NK-92 (cell line): ENCODE measurements around the gene EIF4A3.
"Not testable (repeated sequence)": the region's sequence is repeated elsewhere in the genome, so short reads cannot be mapped to it uniquely, and the experiment has no call there.

ENCODE experiments used
- DNase-seq: peaks from one replicate; lab custom pipeline; 2025; ENCODE audit not compliant: unreplicated experiment; lab: John Stamatoyannopoulos, UW

The EIF4A3 gene

DNA sequence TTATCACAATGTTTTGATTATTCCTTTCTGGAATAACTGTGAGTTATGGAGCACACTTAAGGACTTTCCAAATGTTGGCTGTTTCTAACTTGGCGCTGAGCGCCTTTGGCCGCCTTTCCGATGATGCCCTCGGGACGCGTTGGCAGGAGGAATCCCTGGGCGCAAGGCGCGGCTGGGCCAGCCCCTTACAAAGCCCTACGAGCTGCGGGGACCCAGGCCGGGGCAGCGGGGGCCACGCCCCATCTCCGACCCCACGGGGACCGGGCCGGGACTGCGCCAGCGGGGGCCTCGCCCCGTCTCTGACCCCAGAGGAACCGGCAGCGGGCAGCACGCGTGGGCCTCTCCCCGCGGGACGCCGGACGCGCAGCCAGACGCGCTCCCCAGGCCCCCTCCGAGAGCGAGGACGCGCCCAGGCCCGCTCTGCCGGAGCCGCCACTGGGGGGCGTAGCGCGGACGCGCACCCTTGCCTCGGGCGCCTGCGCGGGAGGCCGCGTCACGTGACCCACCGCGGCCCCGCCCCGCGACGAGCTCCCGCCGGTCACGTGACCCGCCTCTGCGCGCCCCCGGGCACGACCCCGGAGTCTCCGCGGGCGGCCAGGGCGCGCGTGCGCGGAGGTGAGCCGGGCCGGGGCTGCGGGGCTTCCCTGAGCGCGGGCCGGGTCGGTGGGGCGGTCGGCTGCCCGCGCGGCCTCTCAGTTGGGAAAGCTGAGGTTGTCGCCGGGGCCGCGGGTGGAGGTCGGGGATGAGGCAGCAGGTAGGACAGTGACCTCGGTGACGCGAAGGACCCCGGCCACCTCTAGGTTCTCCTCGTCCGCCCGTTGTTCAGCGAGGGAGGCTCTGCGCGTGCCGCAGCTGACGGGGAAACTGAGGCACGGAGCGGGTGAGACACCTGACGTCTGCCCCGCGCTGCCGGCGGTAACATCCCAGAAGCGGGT is 45.6 kb downstream of the EIF4A3 start, which contains the start of gene GAA:
Gene GAA, plus strand, starts transcription at position 571 of the 935 bp plus-strand sequence. CDS start 3,006 bp downstream, outside the sequence.
- peak; percentile 53 for DNase-seq

DNA sequence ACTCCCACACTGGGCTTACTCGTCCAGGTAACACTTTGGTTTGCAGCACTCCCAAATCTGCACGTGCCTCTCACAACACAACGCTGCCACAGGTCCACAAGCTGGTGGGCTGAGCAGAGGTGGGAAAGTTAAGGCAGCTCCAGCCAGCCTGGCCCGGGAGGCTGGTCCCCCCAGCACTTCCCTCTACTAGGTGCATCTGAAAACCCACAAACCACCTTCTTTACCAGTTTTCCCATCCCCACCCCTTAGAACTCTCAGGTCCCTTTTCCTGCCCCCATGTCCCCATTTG is 46.9 kb downstream of the EIF4A3 start:
- no peak for DNase-seq

- DNase-seq: no peak
These were observed 47.5 kb downstream of the EIF4A3 start for GRCh38 chr17:80099291-80100034.

- no peak for DNase-seq
These were observed 48.9 kb downstream of the EIF4A3 start for GRCh38 chr17:80097844-80098691.

DNA sequence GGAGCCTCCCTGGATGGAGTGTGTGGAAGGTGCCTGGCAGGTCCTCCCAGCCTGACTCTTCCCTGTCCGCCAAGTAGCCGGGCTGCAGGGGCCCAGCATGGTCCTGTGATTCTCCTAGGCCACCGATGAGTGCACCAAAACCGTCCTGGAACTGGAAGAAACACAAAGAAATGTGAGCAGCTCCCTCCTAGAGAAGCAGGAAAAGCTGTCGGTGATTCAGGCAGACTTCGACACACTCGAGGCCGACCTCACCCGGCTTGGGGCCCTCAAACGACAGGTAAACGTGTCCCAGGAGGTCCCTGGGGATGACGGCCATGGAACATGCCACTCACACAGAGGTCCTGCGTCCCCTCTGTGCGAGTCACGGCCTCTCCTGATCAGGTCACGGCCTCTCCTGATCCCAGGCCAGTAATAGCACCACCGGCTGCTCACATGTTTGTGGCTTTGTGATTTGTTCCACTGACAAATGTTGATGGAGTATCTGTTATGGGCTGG is 49.8 kb downstream of the EIF4A3 start:
- no peak for DNase-seq

DNA sequence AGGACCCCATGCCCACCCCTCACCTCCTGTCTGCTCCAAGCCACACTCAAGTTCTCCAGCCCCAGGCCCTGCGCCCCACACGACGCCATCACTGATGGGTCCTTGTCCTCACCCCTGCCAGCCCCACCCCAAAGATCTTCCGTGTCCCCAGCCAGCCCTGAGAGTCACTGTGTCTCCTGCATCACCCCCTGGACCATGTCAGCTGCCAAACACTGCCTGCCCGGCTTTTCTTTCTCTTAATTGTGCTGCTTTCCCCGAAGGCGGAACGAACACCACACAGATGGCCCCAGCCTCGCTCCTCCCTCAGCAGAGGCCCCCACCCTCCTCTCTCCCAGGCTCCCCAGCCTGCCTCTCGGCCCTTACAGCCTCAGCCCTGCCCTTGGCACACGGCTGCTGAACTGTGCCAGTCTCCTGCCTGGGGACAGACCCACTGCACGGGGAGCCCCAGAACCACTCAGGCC is 50.3 kb downstream of the EIF4A3 start:
- no peak for DNase-seq

DNA sequence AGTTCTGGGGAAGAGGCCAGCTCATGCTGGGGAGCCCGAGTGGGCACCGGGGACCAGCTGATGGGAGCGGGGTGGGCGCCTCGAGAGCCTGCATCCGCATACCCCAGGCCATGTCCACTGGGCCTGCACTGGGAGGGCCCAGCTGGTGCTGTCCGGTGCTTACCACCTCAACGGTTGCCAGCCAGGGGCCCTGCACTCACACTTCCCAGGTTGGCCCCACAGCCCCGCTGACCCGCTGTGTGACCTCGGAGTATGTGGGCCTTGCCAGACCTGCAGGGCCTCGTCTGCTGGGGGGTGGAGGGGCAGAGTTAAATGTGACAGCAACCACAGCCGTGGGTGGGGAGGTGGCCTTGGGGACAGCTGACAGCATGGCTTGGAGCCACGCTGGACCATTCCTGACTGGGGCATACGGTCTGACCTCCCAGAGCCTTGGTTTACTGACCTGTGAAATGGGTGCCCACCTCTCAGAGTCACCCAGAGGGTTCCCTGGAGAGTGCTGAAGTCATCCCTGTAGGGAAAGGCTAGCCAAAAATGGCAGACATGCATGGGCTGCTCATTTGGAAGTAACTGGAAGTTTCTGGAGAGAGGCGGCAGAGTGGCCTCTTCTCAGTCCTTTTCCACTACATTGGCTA is 51.0 kb downstream of the EIF4A3 start:
- no peak for DNase-seq

GRCh38 chr17:80095038-80095843 is 51.7 kb downstream of the EIF4A3 start:
- no peak for DNase-seq

DNA sequence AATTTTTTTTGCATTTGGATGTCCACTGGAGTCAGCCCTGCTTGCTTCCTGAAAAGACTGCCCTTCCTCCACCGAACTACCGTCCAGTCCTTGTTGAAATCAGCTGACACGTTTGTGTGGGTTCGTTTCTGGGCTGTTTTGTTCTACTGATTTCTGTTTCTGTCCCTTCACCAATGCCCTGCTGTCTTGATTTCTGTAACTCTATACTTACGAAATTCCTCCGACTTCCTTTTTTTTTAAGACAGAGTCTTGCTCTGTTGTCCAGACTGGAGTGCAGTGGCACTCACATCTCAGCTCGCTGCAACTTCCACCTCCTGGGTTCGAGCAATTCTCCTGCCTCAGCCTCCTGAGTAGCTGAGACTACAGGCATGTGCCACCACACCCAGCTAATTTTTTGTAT is 54.0 kb downstream of the EIF4A3 start:
- DNase-seq: no peak

GRCh38 chr17:80091376-80091775 is 55.6 kb downstream of the EIF4A3 start:
- no peak for DNase-seq

GRCh38 chr17:80090164-80090563 is 56.8 kb downstream of the EIF4A3 start:
- not testable (repeated sequence) for DNase-seq

DNA sequence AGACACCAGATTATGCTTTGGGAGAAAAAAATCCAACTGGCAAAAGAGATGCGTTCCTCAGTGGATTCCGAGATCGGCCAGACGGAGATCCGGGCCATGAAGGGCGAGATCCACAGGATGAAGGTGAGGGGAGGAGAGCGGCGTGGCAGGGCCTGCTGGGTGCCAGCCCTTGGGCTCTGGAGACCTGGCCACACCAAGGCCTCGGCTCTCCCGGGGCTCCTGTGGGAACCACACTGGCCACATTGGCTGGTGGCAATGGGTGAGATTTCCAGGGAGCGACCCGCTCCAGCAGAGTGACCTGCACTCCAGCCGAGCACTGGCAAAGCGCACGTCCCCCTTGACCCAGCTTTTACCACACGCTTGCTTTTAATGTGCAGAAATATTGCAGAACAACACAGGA is 57.2 kb downstream of the EIF4A3 start:
- no peak for DNase-seq

- no peak for DNase-seq
These were observed 59.3 kb downstream of the EIF4A3 start for GRCh38 chr17:80087346-80088265.

DNA sequence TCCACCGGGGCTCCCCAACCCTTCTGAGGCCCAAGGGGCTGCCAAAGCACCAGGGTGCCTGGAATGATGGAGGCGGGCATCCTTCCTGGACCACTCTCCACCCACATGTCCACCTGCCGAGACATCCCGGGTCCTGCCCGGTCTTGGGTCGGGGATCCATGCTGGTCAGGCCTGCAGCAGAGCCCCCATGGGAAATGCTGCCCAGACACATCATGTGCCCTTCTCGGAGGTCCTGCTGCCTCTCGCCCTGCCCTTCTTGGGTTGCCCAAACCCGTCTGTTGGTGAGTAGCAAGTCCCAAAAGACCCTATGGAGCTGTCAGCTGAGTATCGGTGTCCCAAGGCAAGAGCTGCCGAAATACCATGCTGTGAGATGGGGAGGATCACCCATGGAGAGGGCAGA is 60.3 kb downstream of the EIF4A3 start:
- DNase-seq: no peak

- no peak for DNase-seq
These were observed 60.8 kb downstream of the EIF4A3 start for GRCh38 chr17:80086081-80086480.

DNA sequence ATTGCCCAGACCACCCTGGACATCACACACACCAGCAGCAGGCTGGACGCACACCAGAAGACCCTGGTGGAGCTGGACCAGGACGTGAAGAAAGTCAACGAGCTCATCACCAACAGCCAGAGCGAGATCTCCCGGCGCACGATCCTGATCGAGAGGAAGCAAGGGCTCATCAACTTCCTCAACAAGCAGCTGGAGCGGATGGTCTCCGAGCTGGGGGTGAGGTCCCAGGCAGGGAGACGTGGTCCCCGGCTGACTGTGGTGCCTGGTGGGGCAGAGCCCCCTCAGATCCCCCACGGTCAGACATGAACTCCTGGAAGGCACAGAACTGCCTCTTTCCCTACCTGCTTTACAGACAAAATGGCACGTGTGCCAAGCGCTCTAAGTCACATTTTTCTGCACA is 62.2 kb downstream of the EIF4A3 start:
- no peak for DNase-seq
